Peyer's patch (tissue), 4 donors: ENCODE results near the gene KDM5C.

Experiments
- POLR2A ChIP-seq, 2 donors: fragments of 450-650 bp; IDR thresholded peaks; one replicate each; pipeline ENCODE4 v1.5.1; 2017; ENCODE audit warnings: antibody characterized with exemption in 2 of 2, mild to moderate bottlenecking in 2 of 2, moderate library complexity in 2 of 2
- TF ChIP-seq, protein P1 (sequence below), 6 experiments: fragments of 450-650 bp in 4 of 6; fragments of 200-600 bp in 2 of 6; sonication (generic) in 1 of 6; IDR thresholded peaks; one replicate each; pipeline ENCODE4 v1.5.1; 2017 to 2019; ENCODE audit warnings: antibody characterized with exemption in 6 of 6, mild to moderate bottlenecking in 3 of 6, moderate library complexity in 1 of 6

- no peak for TF ChIP-seq POLR2A (IDR thresholded peaks at IDR 0.05)
- TF ChIP-seq, protein P1, sequence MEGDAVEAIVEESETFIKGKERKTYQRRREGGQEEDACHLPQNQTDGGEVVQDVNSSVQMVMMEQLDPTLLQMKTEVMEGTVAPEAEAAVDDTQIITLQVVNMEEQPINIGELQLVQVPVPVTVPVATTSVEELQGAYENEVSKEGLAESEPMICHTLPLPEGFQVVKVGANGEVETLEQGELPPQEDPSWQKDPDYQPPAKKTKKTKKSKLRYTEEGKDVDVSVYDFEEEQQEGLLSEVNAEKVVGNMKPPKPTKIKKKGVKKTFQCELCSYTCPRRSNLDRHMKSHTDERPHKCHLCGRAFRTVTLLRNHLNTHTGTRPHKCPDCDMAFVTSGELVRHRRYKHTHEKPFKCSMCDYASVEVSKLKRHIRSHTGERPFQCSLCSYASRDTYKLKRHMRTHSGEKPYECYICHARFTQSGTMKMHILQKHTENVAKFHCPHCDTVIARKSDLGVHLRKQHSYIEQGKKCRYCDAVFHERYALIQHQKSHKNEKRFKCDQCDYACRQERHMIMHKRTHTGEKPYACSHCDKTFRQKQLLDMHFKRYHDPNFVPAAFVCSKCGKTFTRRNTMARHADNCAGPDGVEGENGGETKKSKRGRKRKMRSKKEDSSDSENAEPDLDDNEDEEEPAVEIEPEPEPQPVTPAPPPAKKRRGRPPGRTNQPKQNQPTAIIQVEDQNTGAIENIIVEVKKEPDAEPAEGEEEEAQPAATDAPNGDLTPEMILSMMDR (IDR thresholded peaks at IDR 0.05), result no peak
These were observed 9.5 kb upstream of the KDM5C start for GRCh38 chrX:53234484-53234883.
